ENCODE results near the gene BATF2.

BATF2 gene

DNA sequence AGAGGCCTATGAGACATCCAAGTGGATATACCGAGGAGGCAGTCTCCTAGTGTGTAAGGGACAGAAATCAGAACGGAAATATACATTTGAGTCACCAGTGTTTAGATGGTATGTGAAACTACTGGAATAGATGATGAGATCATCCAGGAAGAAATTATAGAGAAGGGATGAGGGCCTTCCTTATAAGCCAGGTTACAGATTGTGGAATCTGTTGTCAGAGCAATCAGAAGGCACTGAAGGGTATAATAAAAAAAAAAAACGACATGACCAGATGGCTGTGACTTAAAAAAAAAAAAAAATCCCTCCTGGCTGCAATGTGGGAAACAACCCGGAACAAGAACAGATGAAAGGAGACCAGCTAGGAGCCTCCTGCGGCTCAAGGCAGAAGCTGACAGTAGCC is 27.6 kb downstream of the BATF2 start:
- Histone ChIP-seq H3K4me1 (ENCODE audit: control insufficient read depth, insufficient read depth, low read length) (no peaks in the 10 kb centered on the region), H3K9me3 (ENCODE audit: control insufficient read depth, low read length) (no peaks in the 10 kb centered on the region), H3K36me3 (ENCODE audit: control insufficient read depth, insufficient read depth, low read length) (no peaks in the 10 kb centered on the region), H3K4me3 (ENCODE audit: insufficient read depth, low read depth, low read length) (no peak overlapping the region), H3K27ac (ENCODE audit: insufficient read depth, low read depth, low read length, poor library complexity, severe bottlenecking) (no peak overlapping the region), H3K27me3 (ENCODE audit: control insufficient read depth, insufficient read depth, low read length, poor library complexity, severe bottlenecking) (no peaks in the 10 kb centered on the region)
- WGBS, 2 experiments: 75 to 78% methylated on average over 5 of the region's 5 CpGs

DNA sequence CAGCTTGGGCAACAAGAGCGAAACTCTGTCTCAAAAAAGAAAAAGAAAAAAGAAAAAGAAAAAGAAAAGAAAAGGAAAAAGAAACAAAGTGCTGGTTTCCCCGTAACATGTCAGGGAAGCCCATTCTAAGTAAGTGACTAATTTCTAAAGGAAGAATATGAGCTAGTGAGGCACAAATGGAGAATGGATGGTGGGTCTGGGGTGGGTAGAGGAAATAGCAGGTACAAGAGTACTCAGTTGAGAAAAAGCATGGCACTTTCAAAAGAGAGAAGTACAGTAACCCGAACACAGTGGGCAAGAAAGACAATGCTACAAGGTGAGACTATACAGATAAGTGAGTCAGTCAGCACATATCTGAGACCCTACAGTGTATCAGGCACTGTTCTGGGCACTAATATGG is 29.4 kb downstream of the BATF2 start:
- Histone ChIP-seq H3K4me1 (ENCODE audit: control insufficient read depth, insufficient read depth, low read length) (no peaks in the 10 kb centered on the region), H3K9me3 (ENCODE audit: control insufficient read depth, low read length) (no peaks in the 10 kb centered on the region), H3K4me3 (ENCODE audit: insufficient read depth, low read depth, low read length) (no peak overlapping the region), H3K27me3 (ENCODE audit: control insufficient read depth, insufficient read depth, low read length, poor library complexity, severe bottlenecking) (no peaks in the 10 kb centered on the region), H3K27ac (ENCODE audit: insufficient read depth, low read depth, low read length, poor library complexity, severe bottlenecking) (no peak overlapping the region), H3K36me3 (ENCODE audit: control insufficient read depth, insufficient read depth, low read length) (no peaks in the 10 kb centered on the region)
- WGBS, 2 experiments: 88 to 94% methylated on average over 3 of the region's 3 CpGs

DNA sequence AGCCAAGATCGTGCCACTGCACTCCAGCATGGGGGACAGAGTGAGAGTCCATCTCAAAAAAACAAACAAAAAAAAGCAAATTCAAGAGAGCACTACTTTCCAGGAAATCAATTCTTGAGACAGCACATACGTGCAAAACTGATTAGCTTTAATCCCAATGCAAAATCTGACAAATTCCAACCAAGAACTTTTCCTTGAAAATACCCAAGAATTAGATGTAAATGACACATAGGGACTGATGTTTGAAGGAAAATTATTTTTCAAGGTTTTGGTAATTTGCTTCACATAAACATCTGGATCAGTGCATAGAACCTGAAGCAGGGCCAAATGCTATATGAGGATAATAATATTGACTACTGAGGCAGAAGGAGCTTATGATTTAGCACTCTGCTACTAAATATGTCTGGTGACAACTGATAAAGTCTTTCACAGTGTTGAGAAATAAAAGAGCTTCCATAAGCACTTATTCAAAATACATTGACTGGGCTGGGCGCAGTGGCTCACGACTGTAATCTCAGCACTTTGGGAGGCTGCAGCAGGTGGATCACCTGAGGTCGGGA is 33.6 kb downstream of the BATF2 start:
- H3K27me3 ChIP-seq (ENCODE audit: control insufficient read depth, insufficient read depth, low read length, poor library complexity, severe bottlenecking): no peaks in the 10 kb centered on the region
- H3K4me1 ChIP-seq (ENCODE audit: control insufficient read depth, insufficient read depth, low read length): no peaks in the 10 kb centered on the region
- 90 to 94% methylated on average over 5 of the region's 5 CpGs for WGBS, 2 experiments
- no peaks in the 10 kb centered on the region for H3K36me3 ChIP-seq (ENCODE audit: control insufficient read depth, insufficient read depth, low read length)
- no peak overlapping the region for H3K27ac ChIP-seq (ENCODE audit: insufficient read depth, low read depth, low read length, poor library complexity, severe bottlenecking)
- H3K9me3 ChIP-seq (ENCODE audit: control insufficient read depth, low read length): no peaks in the 10 kb centered on the region
- H3K4me3 ChIP-seq (ENCODE audit: insufficient read depth, low read depth, low read length): no peak overlapping the region

DNA sequence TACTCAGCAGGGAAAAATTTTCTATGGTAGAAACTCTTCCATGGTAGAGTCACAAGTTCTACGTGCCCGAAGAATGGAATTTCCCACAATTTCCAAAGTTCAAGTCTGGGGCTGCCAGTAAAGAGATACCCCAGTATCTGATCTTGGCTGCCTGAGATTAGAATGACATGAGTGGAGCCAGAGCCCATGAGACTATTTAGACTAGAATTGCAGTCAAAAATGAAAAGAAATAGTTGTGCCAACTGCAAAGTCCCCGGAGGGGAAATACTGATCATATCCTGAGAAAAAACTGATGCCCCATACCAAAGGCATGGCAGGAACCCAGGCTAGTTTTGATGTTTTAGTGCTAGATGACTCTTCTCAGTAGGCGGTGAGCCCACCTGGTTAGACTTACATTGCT is 36.1 kb downstream of the BATF2 start:
- Histone ChIP-seq H3K4me1 (ENCODE audit: control insufficient read depth, insufficient read depth, low read length) (no peaks in the 10 kb centered on the region), H3K36me3 (ENCODE audit: control insufficient read depth, insufficient read depth, low read length) (no peaks in the 10 kb centered on the region), H3K27ac (ENCODE audit: insufficient read depth, low read depth, low read length, poor library complexity, severe bottlenecking) (no peak overlapping the region), H3K27me3 (ENCODE audit: control insufficient read depth, insufficient read depth, low read length, poor library complexity, severe bottlenecking) (no peaks in the 10 kb centered on the region), H3K4me3 (ENCODE audit: insufficient read depth, low read depth, low read length) (no peak overlapping the region), H3K9me3 (ENCODE audit: control insufficient read depth, low read length) (no peaks in the 10 kb centered on the region)
- 88 to 90% methylated on average over 4 of the region's 4 CpGs for WGBS, 2 experiments

DNA sequence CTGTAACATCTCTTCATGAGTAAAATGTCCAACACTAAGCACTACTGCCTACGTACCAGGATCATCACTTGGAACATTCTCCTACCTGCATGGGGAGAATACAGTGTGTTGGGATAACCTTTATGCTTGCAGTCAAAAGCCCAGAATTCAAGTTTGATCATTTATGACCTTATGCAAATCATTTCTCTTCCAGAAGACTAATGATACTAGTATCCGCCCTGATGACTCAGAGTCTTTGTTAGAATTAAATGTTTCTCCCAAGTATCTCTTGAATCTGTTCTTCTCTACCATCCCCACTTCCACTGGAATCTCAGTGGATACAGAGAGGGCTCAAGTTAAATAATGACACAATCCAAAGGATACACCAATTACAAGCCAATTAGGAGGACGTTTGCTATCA is 37.3 kb downstream of the BATF2 start:
- no peaks in the 10 kb centered on the region for H3K27me3 ChIP-seq (ENCODE audit: control insufficient read depth, insufficient read depth, low read length, poor library complexity, severe bottlenecking)
- no peaks in the 10 kb centered on the region for H3K9me3 ChIP-seq (ENCODE audit: control insufficient read depth, low read length)
- no peak overlapping the region for H3K27ac ChIP-seq (ENCODE audit: insufficient read depth, low read depth, low read length, poor library complexity, severe bottlenecking)
- no peak overlapping the region for H3K4me3 ChIP-seq (ENCODE audit: insufficient read depth, low read depth, low read length)
- H3K4me1 ChIP-seq (ENCODE audit: control insufficient read depth, insufficient read depth, low read length): no peaks in the 10 kb centered on the region
- no peaks in the 10 kb centered on the region for H3K36me3 ChIP-seq (ENCODE audit: control insufficient read depth, insufficient read depth, low read length)
- 82 to 92% methylated on average over 3 of the region's 3 CpGs for WGBS, 2 experiments

DNA sequence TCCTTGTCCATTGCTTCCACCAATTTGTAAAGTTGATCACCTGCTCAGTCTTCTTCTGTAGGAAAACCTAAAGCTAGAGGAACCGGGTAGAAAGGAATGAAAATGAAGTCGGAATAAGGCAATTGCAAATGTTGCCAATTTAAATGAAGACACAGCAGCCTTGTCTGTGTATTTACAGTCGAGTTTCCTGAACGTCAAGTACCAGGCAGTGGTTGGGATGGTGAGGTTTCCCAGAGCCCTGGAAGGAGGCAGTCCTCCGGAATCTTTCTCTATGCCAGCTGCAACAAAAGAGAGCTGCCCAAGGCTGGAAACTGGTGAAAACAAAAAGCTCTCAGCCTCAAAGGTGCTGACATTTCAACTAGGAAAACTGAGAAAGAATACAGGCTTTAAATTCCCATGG is 42.6 kb downstream of the BATF2 start:
- peaks cover 3% of the 10 kb centered on the region for H3K27me3 ChIP-seq (ENCODE audit: control insufficient read depth, insufficient read depth, low read length, poor library complexity, severe bottlenecking)
- no peak overlapping the region for H3K4me3 ChIP-seq (ENCODE audit: insufficient read depth, low read depth, low read length)
- H3K36me3 ChIP-seq (ENCODE audit: control insufficient read depth, insufficient read depth, low read length): no peaks in the 10 kb centered on the region
- WGBS, 2 experiments: 75 to 77% methylated on average over 5 of the region's 5 CpGs
- no peak overlapping the region for H3K27ac ChIP-seq (ENCODE audit: insufficient read depth, low read depth, low read length, poor library complexity, severe bottlenecking)
- no peaks in the 10 kb centered on the region for H3K9me3 ChIP-seq (ENCODE audit: control insufficient read depth, low read length)
- H3K4me1 ChIP-seq (ENCODE audit: control insufficient read depth, insufficient read depth, low read length): no peaks in the 10 kb centered on the region

DNA sequence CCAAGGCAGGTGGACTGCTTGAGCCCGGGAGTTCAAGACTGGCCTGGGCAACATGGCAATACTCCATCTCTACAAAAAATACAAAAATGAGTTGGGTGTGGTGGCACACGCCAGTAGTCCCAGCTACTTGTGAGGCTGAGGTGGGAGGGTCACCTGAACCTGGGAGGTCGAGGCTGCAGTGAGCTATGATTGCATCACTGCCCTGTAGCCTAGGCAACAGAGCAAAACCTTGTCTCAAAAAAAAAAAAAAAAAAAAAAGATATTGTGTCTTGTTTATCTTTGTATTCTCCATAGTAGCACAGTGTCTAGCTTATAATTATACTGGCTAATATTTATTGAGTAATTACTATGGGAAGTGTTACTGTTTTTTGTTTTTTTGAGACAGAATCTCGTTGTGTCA is 45.2 kb downstream of the BATF2 start:
- Histone ChIP-seq H3K4me1 (ENCODE audit: control insufficient read depth, insufficient read depth, low read length) (no peaks in the 10 kb centered on the region), H3K27ac (ENCODE audit: insufficient read depth, low read depth, low read length, poor library complexity, severe bottlenecking) (no peak overlapping the region), H3K36me3 (ENCODE audit: control insufficient read depth, insufficient read depth, low read length) (no peaks in the 10 kb centered on the region), H3K4me3 (ENCODE audit: insufficient read depth, low read depth, low read length) (no peak overlapping the region), H3K27me3 (ENCODE audit: control insufficient read depth, insufficient read depth, low read length, poor library complexity, severe bottlenecking) (peaks cover 3% of the 10 kb centered on the region), H3K9me3 (ENCODE audit: control insufficient read depth, low read length) (no peaks in the 10 kb centered on the region)
- WGBS, 2 experiments: 89 to 90% methylated on average over 4 of the region's 4 CpGs

DNA sequence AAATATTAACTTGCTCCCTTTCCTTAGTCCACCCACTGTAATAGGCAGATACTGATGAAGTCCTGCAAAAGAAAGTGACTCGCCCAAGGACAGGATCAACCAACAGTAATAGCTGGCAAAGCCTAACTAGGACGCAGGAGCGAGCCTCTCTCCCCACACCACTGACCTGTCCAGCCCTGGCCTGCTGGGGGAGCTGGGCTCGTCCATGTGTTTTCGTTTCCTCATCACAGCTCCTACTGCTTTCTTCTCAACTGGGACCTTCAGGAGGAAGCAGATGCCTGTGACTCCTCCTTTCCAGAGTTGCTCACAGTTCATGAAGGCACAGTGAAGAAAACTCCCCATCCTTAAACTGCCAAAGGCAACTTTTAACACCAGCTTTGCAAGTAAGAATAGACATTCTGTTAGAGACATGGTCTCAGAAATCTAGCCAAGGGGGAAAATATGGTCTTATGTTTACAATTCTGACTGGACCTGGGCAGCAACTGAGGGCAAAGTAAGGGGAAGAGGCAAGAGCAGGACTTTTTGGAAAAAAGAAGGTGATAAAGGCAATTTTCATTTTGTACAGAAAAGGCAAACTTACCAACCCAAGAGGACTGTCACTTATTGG is 49.5 kb downstream of the BATF2 start:
- Histone ChIP-seq H3K4me3 (ENCODE audit: insufficient read depth, low read depth, low read length) (no peak overlapping the region), H3K9me3 (ENCODE audit: control insufficient read depth, low read length) (no peaks in the 10 kb centered on the region), H3K36me3 (ENCODE audit: control insufficient read depth, insufficient read depth, low read length) (no peaks in the 10 kb centered on the region), H3K27me3 (ENCODE audit: control insufficient read depth, insufficient read depth, low read length, poor library complexity, severe bottlenecking) (no peaks in the 10 kb centered on the region), H3K4me1 (ENCODE audit: control insufficient read depth, insufficient read depth, low read length) (no peaks in the 10 kb centered on the region), H3K27ac (ENCODE audit: insufficient read depth, low read depth, low read length, poor library complexity, severe bottlenecking) (no peak overlapping the region)
- 67 to 71% methylated on average over 5 of the region's 5 CpGs for WGBS, 2 experiments

Data from ectodermal cell (in vitro differentiated cells).